HEK293 (cell line): Measurements from ENCODE around the gene TCP11.

Source experiments
- CTCF ChIP-seq: fragments of 450-650 bp; formaldehyde crosslinking; IDR thresholded peaks from 2 replicates; pipeline ENCODE4 v1.5.1; 2016; ENCODE audit warnings: missing biosample characterization, missing genetic modification characterization
- PBX3 ChIP-seq: sonication (generic); formaldehyde crosslinking; IDR thresholded peaks from 2 replicates; pipeline ENCODE4 v1.8.1; 2022; ENCODE audit warnings: mild to moderate bottlenecking, moderate library complexity, missing genetic modification reagents
- ZNF24 ChIP-seq: fragments of 450-650 bp; formaldehyde crosslinking; IDR thresholded peaks from 2 replicates; pipeline ENCODE4 v1.5.1; 2016; ENCODE audit warnings: missing biosample characterization, missing genetic modification characterization
- ZNF530 ChIP-seq: fragments of 450-650 bp; formaldehyde crosslinking; IDR thresholded peaks from 2 replicates; pipeline ENCODE4 v1.5.1; 2016; ENCODE audit warnings: low read depth, missing biosample characterization, missing genetic modification characterization
- ZNF704 ChIP-seq: fragments of 450-650 bp; formaldehyde crosslinking; IDR thresholded peaks from 2 replicates; pipeline ENCODE4 v1.5.1; 2016; ENCODE audit warnings: missing biosample characterization, missing genetic modification characterization

GRCh38 chr6:35178932-35179832 lies 38.0 kb upstream of the TCP11 start:
- no peak for TF ChIP-seq ZNF530
- peak; percentile 25; the same call in 1 of the 2 replicates for TF ChIP-seq CTCF
- no peak for TF ChIP-seq ZNF24 (tag by site-specific recombination)
- no peak for TF ChIP-seq PBX3
- TF ChIP-seq ZNF704 = no peak
